Measurements from ENCODE around the gene RAB36. TPM values are rescaled to one million over a fixed set of nuclear protein-coding genes. Genes with fewer than 3 reads are reported as not detected.

The RAB36 gene
- total RNA-seq, 1 donor from 2014 or later, result not detected

GRCh38 chr22:23204125-23204488 lies 58.8 kb downstream of the RAB36 start:
- intact Hi-C loops (cut with micrococcal nuclease), result no loop called here

GRCh38 chr22:23204541-23205157 lies 59.4 kb downstream of the RAB36 start:
- intact Hi-C loops (cut with micrococcal nuclease), result no loop called here

- intact Hi-C loops (cut with micrococcal nuclease), result no loop called here
Measured at GRCh38 chr22:23205339-23206049, 60.2 kb downstream of the RAB36 start.

GRCh38 chr22:23206915-23207314 lies 61.6 kb downstream of the RAB36 start:
- intact Hi-C loops (cut with micrococcal nuclease), result no loop called here

GRCh38 chr22:23207729-23208393 lies 62.6 kb downstream of the RAB36 start:
- intact Hi-C loops (cut with micrococcal nuclease), result no loop called here

- intact Hi-C loops (cut with micrococcal nuclease), result no loop called here
Measured at GRCh38 chr22:23210428-23211170, 65.3 kb downstream of the RAB36 start.

GRCh38 chr22:23211622-23212021 lies 66.3 kb downstream of the RAB36 start:
- intact Hi-C loops (cut with micrococcal nuclease), result no loop called here

GRCh38 chr22:23212061-23213021 lies 67.1 kb downstream of the RAB36 start:
- intact Hi-C loops (cut with micrococcal nuclease), result no loop called here

GRCh38 chr22:23213022-23213555 lies 67.8 kb downstream of the RAB36 start:
- intact Hi-C loops (cut with micrococcal nuclease), result no loop called here

GRCh38 chr22:23213581-23214334 lies 68.5 kb downstream of the RAB36 start:
- intact Hi-C loops (cut with micrococcal nuclease), result no loop called here

Other genes with a start within 250 kb of the RAB36 start
- gene GNAZ, start 75.0 kb upstream of the RAB36 start, total RNA-seq, result 0.66 and 0.91 TPM in 2 replicates
- not detected in 2 replicates for gene RSPH14, start 3.5 kb upstream of the RAB36 start, total RNA-seq
- gene BCR, start 35.0 kb downstream of the RAB36 start, total RNA-seq, result 51.6 and 56.3 TPM in 2 replicates

Data from T-helper 2 cell treated with Interferon-gamma antibody and Interleukin-4, amounts not matched to agents 100 ng/mL and 5 ng/mL, for 36 hours (primary cell).